ENCODE results near the gene USP17L17. TPM values are rescaled to one million over a fixed set of nuclear protein-coding genes. Genes with fewer than 3 reads are reported as not detected.
"Not testable (repeated sequence)": the region's sequence is repeated elsewhere in the genome, so short reads cannot be mapped to it uniquely, and the experiment has no call there.

USP17L17 gene
- total RNA-seq, 2 donors from 2014 or later: not detected

DNA sequence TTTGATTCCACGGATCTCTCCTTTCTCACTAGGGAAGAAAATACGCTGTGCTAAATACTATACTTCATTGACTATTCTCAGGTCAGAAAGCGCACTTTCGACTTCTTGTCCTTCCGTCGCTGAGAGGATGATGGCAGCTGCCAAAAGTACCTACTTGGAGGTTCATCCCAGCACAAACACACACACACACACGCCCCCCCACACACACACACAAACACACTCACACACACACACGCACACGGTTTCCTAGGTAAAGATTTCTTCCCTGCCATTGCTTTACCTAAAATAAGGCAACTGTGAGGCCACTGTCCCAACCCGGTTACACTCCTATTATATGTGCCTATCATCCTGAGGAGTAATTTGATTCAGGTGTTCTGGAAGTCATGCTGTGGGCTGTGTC lies 28.0 kb downstream of the USP17L17 start:
- ATAC-seq; H3K27me3 Mint-ChIP-seq; H3K27ac Mint-ChIP-seq; H3K36me3 Mint-ChIP-seq; H3K4me1 Mint-ChIP-seq (ENCODE audit: low read depth in 2 of 2); H3K9me3 Mint-ChIP-seq; H3K4me3 Mint-ChIP-seq: not testable (repeated sequence)
- DNase-seq (ENCODE audit: low spot score): peak; percentile 60

Other genes with a start within 250 kb of the USP17L17 start
- gene FAM90A26, start 73.5 kb upstream of the USP17L17 start, total RNA-seq: not detected
- gene USP17L10, start 33.2 kb upstream of the USP17L17 start, total RNA-seq: not detected
- not detected for gene USP17L11, start 28.5 kb upstream of the USP17L17 start, total RNA-seq
- gene USP17L12, start 23.7 kb upstream of the USP17L17 start, total RNA-seq: not detected
- not detected for gene USP17L13, start 19.0 kb upstream of the USP17L17 start, total RNA-seq
- not detected for gene USP17L15, start 9.5 kb upstream of the USP17L17 start, total RNA-seq
- gene USP17L18, start 4.8 kb downstream of the USP17L17 start, total RNA-seq: not detected
- gene USP17L19, start 9.5 kb downstream of the USP17L17 start, total RNA-seq: not detected
- not detected for gene USP17L20, start 14.2 kb downstream of the USP17L17 start, total RNA-seq
- not detected for gene USP17L21, start 19.0 kb downstream of the USP17L17 start, total RNA-seq
- not detected for gene USP17L22, start 23.7 kb downstream of the USP17L17 start, total RNA-seq
- not detected for gene USP17L24, start 81.3 kb downstream of the USP17L17 start, total RNA-seq
- gene USP17L25, start 86.0 kb downstream of the USP17L17 start, total RNA-seq: not detected
- gene USP17L26, start 90.8 kb downstream of the USP17L17 start, total RNA-seq: not detected
- gene USP17L5, start 95.5 kb downstream of the USP17L17 start, total RNA-seq: not detected
- not detected for gene USP17L27, start 100.3 kb downstream of the USP17L17 start, total RNA-seq
- gene USP17L28, start 105.0 kb downstream of the USP17L17 start, total RNA-seq: not detected
- gene USP17L29, start 109.8 kb downstream of the USP17L17 start, total RNA-seq: not detected
- not detected for gene USP17L30, start 119.2 kb downstream of the USP17L17 start, total RNA-seq
- gene DEFB131A, start 200.5 kb downstream of the USP17L17 start, total RNA-seq: not detected

Measured in natural killer cell treated with Interleukin-12 subunit alpha and Interleukin-12 subunit beta and Interleukin-15 and Interleukin-18, amount 100 ng/mL, for 72 hours (primary cell).